Caco-2 (cell line): Measurements from ENCODE around the gene SESN1. TPM values are rescaled to one million over a fixed set of nuclear protein-coding genes. Genes with fewer than 3 reads are reported as not detected.

ENCODE experiments used
- BruUV-seq: library from RNA; stranded (reverse); fragments of 400-500 nt; replicated peaks from 2 replicates; lab custom pipeline; 2021; lab: Mats Ljungman, UMichigan
- CTCF ChIA-PET: fragments of 300-600 bp; sonication (Branson Sonifier 250); formaldehyde crosslinking; loops from one replicate; lab custom pipeline; 2022; ENCODE audit warnings: antibody characterized with exemption; lab: Charles Lee
- POLR2A ChIA-PET: fragments of 300-600 bp; sonication (Branson Sonifier 250); formaldehyde crosslinking; loops from one replicate; lab custom pipeline; 2022; ENCODE audit warnings: antibody characterized with exemption; lab: Charles Lee
- DNase-seq, 2 experiments: peaks; one replicate each; pipeline versions ENCODE4 v3.0.0 to v3.0.0-alpha.2; 2020 to 2022
- H3K27me3 ChIP-seq: replicated peaks from 2 replicates; pipeline ENCODE4 v1.6.0; 2011; ENCODE audit warnings: low read length; ENCODE audit not compliant: control insufficient read depth, insufficient read depth
- H3K36me3 ChIP-seq: 2 replicates; pipeline ENCODE4 v1.5.1; 2011; ENCODE audit warnings: low read length; ENCODE audit not compliant: control insufficient read depth, insufficient read depth
- H3K4me1 ChIP-seq: fragments of 250-450 bp; sonication (Bioruptor Pico); 2 replicates; pipeline ENCODE4 v1.5.1; 2020; ENCODE audit warnings: mild to moderate bottlenecking
- H3K4me3 ChIP-seq: 2 replicates; pipeline ENCODE4 v1.5.1; 2011; ENCODE audit warnings: low read depth, mild to moderate bottlenecking, control low read depth, low read length
- H3K9me3 ChIP-seq: fragments of 250-450 bp; sonication (Bioruptor Pico); 2 replicates; pipeline ENCODE4 v1.5.1; 2020; ENCODE audit warnings: mild to moderate bottlenecking, moderate library complexity
- H3K27ac Mint-ChIP-seq: one replicate; pipeline ENCODE4 v1.8.0; 2022; ENCODE audit warnings: mixed read lengths; ENCODE audit not compliant: unreplicated experiment
- H3K27me3 Mint-ChIP-seq: one replicate; pipeline ENCODE4 v1.8.0; 2022; ENCODE audit warnings: mixed read lengths; ENCODE audit not compliant: insufficient read depth, unreplicated experiment
- H3K36me3 Mint-ChIP-seq: one replicate; pipeline ENCODE4 v1.8.0; 2022; ENCODE audit warnings: mild to moderate bottlenecking, mixed read lengths; ENCODE audit not compliant: insufficient read depth, unreplicated experiment
- H3K4me1 Mint-ChIP-seq: one replicate; pipeline ENCODE4 v1.8.0; 2022; ENCODE audit warnings: low read depth, mixed read lengths; ENCODE audit not compliant: unreplicated experiment
- H3K4me3 Mint-ChIP-seq: one replicate; pipeline ENCODE4 v1.8.0; 2022; ENCODE audit warnings: mild to moderate bottlenecking, moderate library complexity, mixed read lengths; ENCODE audit not compliant: unreplicated experiment
- H3K9me3 Mint-ChIP-seq: one replicate; pipeline ENCODE4 v1.8.0; 2022; ENCODE audit warnings: mixed read lengths; ENCODE audit not compliant: unreplicated experiment
- CTCF ChIP-seq, 2 experiments: fragments of 200-600 bp in 1 of 2; IDR thresholded peaks; 1 replicate in 1 of 2; 2 replicates in 1 of 2; pipeline versions ENCODE4 v1.5.1 to v1.8.0; 2011 to 2022; ENCODE audit warnings: antibody characterized with exemption in 1 of 2, control low read depth in 1 of 2, inconsistent platforms in 1 of 2, low read depth in 1 of 2, low read length in 1 of 2, mild to moderate bottlenecking in 1 of 2, moderate library complexity in 1 of 2; ENCODE audit not compliant: insufficient read depth in 1 of 2, severe bottlenecking in 1 of 2, unreplicated experiment in 1 of 2
- intact Hi-C: fragments of 100-400 bp; cut with micrococcal nuclease; formaldehyde crosslinking; loops from one replicate; pipeline ENCODE4 v1.10.0; 2022; ENCODE audit not compliant: unreplicated experiment
- total RNA-seq: library from RNA; stranded (reverse); gene quantifications from 2 replicates; pipeline ENCODE4 v1.2.3, GENCODE V29; 2022

The SESN1 gene
- total RNA-seq, 1 experiment from 2014 or later = 21.9 TPM

- no peaks in the 10 kb centered on the region for H3K27me3 ChIP-seq
- H3K9me3 ChIP-seq = no peaks in the 10 kb centered on the region
- no TSS peak for BruUV-seq
- no peak for DNase-seq
- no peak for TF ChIP-seq CTCF (IDR thresholded peaks at IDR 0.05; ENCODE audit: insufficient read depth in 1 of 2, low read depth in 1 of 2, low read length in 1 of 2, severe bottlenecking in 1 of 2, unreplicated experiment in 1 of 2)
- ChIA-PET POLR2A (no interaction called here), CTCF (no interaction called here)
- no peaks in the 10 kb centered on the region for H3K27me3 Mint-ChIP-seq
- intact Hi-C loops = no loop called here
- H3K4me3 Mint-ChIP-seq = no peak overlapping the region
- H3K9me3 Mint-ChIP-seq = no peaks in the 10 kb centered on the region
- no peak overlapping the region for H3K27ac Mint-ChIP-seq
- no peaks in the 10 kb centered on the region for H3K36me3 Mint-ChIP-seq
- H3K36me3 ChIP-seq = no peaks in the 10 kb centered on the region
- H3K4me1 Mint-ChIP-seq = no peaks in the 10 kb centered on the region
- no peak overlapping the region for H3K4me3 ChIP-seq
- H3K4me1 ChIP-seq = no peaks in the 10 kb centered on the region
These were observed 9.9 kb upstream of the SESN1 start for GRCh38 chr6:109104512-109104911.

GRCh38 chr6:109103942-109104341, 9.3 kb upstream of the SESN1 start:
- no TSS peak for BruUV-seq
- Histone ChIP-seq H3K4me1 (no peaks in the 10 kb centered on the region), H3K27me3 (no peaks in the 10 kb centered on the region), H3K4me3 (no peak overlapping the region), H3K36me3 (no peaks in the 10 kb centered on the region), H3K9me3 (no peaks in the 10 kb centered on the region)
- H3K36me3 Mint-ChIP-seq = no peaks in the 10 kb centered on the region
- no peaks in the 10 kb centered on the region for H3K27me3 Mint-ChIP-seq
- no peak overlapping the region for H3K27ac Mint-ChIP-seq
- ChIA-PET CTCF (no interaction called here), POLR2A (no interaction called here)
- intact Hi-C loops = no loop called here
- no peaks in the 10 kb centered on the region for H3K9me3 Mint-ChIP-seq
- no peak overlapping the region for H3K4me3 Mint-ChIP-seq
- DNase-seq = no peak
- TF ChIP-seq CTCF (IDR thresholded peaks at IDR 0.05; ENCODE audit: insufficient read depth in 1 of 2, low read depth in 1 of 2, low read length in 1 of 2, severe bottlenecking in 1 of 2, unreplicated experiment in 1 of 2) = no peak
- no peaks in the 10 kb centered on the region for H3K4me1 Mint-ChIP-seq

GRCh38 chr6:109102762-109103161, 8.1 kb upstream of the SESN1 start:
- Histone ChIP-seq H3K27me3 (no peaks in the 10 kb centered on the region), H3K4me3 (no peak overlapping the region), H3K36me3 (no peaks in the 10 kb centered on the region), H3K4me1 (no peaks in the 10 kb centered on the region), H3K9me3 (no peaks in the 10 kb centered on the region)
- ChIA-PET POLR2A (no interaction called here), CTCF (no interaction called here)
- TF ChIP-seq CTCF (IDR thresholded peaks at IDR 0.05; ENCODE audit: insufficient read depth in 1 of 2, low read depth in 1 of 2, low read length in 1 of 2, severe bottlenecking in 1 of 2, unreplicated experiment in 1 of 2) = no peak
- intact Hi-C loops = no loop called here
- Mint-ChIP-seq H3K36me3 (no peaks in the 10 kb centered on the region), H3K4me1 (no peaks in the 10 kb centered on the region), H3K4me3 (no peak overlapping the region), H3K27me3 (no peaks in the 10 kb centered on the region), H3K27ac (no peak overlapping the region), H3K9me3 (no peaks in the 10 kb centered on the region)
- BruUV-seq = no TSS peak
- DNase-seq = no peak
